HUES6 (cell line): ENCODE data around the gene ARRDC1.
A peak's percentile ranks its signal among the peaks of the same experiment; 100 is the strongest.

ENCODE experiments used
- H3K27ac ChIP-seq: 2 replicates; pipeline ENCODE4 v1.7.0; 2013; ENCODE audit warnings: low read depth, mild to moderate bottlenecking, low read length, inconsistent platforms
- H3K27me3 ChIP-seq: 2 replicates; pipeline ENCODE4 v1.6.1; 2013; ENCODE audit warnings: low read length; ENCODE audit not compliant: control insufficient read depth, insufficient read depth
- H3K36me3 ChIP-seq: 2 replicates; pipeline ENCODE4 v1.6.1; 2013; ENCODE audit warnings: low read length; ENCODE audit not compliant: control insufficient read depth, insufficient read depth
- H3K4me1 ChIP-seq: 2 replicates; pipeline ENCODE4 v1.6.1; 2013; ENCODE audit warnings: low read length; ENCODE audit not compliant: control insufficient read depth, insufficient read depth
- H3K4me3 ChIP-seq: 2 replicates; pipeline ENCODE4 v1.5.1; 2013; ENCODE audit warnings: low read depth, low read length
- H3K9ac ChIP-seq: one replicate; pipeline ENCODE4 v1.6.1; 2013; ENCODE audit warnings: mild to moderate bottlenecking, low read length
- H3K9me3 ChIP-seq: 2 replicates; pipeline ENCODE4 v1.6.1; 2013; ENCODE audit warnings: low read depth, low read length; ENCODE audit not compliant: control insufficient read depth, insufficient read depth

The ARRDC1 gene

DNA sequence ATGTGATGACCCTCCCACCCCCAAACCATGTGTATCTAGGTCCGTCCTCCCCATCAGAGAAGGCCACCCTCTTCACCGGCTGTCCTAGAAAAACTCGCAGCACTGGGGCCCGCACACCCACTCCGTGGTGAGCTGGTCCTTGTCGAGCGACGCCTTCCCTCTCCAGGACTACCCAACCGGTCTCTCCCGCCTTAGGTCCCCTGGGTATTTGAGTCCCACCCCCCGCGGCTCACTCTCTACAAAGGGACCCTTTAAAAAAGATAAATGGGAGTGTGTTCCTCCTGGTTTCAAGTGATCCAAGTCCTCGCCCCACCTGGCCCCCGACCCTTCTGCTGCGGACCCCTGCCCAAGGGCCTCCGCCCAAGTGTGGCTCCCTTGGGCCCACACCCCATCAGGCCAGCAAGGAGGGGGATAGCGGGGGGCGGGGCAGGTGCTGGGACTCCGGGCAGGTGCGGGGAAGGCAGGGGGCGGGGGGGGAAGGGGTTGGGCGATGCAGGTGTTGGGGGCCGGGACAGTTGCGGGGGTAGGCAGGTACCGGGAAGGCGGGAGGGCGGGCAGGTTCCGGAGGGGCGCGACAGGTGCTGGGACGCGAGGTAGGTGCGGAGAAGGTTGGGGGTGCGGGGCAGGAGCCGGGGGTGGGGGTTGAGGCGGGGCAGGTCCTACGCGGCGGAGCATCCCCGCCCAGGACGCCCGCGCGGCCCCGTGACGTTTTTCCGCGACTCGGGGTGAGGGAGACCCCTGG, 970 bp upstream of the ARRDC1 start:
- Histone ChIP-seq H3K27ac (no peak overlapping the region), H3K4me3 (peak overlapping the region; percentile 50), H3K9ac (no peak overlapping the region), H3K9me3 (no peaks in the 10 kb centered on the region), H3K36me3 (no peaks in the 10 kb centered on the region), H3K27me3 (peaks cover 33% of the 10 kb centered on the region), H3K4me1 (peaks cover 25% of the 10 kb centered on the region)

DNA sequence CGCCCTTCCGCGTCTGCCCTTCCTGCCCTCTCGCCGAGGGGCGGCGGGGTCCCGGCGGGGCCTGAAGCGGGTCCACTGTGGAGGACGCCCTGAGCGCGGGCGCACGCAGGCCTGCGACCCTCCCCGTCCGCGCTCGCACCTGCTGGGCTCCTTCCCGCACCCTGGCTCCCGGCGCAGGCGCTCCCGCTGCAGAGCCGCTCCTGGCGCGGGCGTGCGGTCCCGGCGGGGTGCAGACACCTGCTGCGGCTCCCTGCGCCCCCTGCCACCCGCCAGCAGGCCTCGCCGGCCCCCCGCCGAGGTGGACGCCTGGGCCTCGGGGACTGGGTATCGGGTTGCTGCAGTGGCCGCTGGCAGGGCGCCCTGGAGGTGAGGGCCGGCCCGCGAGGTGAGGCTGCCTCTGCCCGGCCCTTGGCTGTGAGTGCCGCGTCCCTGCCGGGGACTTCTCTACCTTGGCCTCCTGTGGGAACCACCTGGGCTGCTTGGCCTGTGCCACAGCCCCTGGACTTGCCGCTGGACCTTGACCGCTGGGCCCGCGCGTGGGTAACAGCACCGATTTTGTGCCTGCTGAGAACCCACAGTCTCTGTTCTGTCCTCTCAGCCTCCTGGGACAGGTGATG, 627 bp downstream of the ARRDC1 start:
- peaks cover 27% of the 10 kb centered on the region for H3K4me1 ChIP-seq
- H3K4me3 ChIP-seq, result peak overlapping the region; percentile 88
- no peaks in the 10 kb centered on the region for H3K36me3 ChIP-seq
- no peak overlapping the region for H3K27ac ChIP-seq
- H3K27me3 ChIP-seq, result peaks cover 33% of the 10 kb centered on the region
- no peaks in the 10 kb centered on the region for H3K9me3 ChIP-seq
- peak overlapping the region; percentile 81 for H3K9ac ChIP-seq

DNA sequence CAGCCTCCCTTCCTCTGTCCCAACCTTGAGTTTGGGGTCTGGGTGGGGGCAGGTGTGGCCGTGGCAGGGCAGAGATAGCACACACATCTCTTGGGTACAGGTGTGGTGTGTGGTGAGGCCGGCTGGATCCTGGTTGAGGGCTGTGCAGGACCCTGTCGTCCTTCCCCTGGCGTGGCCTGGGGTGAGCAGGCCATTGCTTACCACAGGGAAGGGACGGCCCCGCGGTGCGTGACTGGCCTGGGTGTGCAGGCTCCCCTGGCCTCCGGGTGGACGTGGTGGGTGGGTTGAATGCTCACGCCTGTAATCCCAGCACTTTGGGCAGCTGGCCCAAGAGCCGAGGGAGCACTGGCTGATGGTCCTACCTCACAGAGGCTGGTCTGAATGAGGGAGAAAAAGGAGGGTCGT, 1.2 kb downstream of the ARRDC1 start:
- peak overlapping the region; percentile 81 for H3K9ac ChIP-seq
- H3K4me3 ChIP-seq, result peak overlapping the region; percentile 88
- peaks cover 33% of the 10 kb centered on the region for H3K4me1 ChIP-seq
- H3K27me3 ChIP-seq, result peaks cover 33% of the 10 kb centered on the region
- H3K27ac ChIP-seq, result no peak overlapping the region
- no peaks in the 10 kb centered on the region for H3K36me3 ChIP-seq
- H3K9me3 ChIP-seq, result no peaks in the 10 kb centered on the region

DNA sequence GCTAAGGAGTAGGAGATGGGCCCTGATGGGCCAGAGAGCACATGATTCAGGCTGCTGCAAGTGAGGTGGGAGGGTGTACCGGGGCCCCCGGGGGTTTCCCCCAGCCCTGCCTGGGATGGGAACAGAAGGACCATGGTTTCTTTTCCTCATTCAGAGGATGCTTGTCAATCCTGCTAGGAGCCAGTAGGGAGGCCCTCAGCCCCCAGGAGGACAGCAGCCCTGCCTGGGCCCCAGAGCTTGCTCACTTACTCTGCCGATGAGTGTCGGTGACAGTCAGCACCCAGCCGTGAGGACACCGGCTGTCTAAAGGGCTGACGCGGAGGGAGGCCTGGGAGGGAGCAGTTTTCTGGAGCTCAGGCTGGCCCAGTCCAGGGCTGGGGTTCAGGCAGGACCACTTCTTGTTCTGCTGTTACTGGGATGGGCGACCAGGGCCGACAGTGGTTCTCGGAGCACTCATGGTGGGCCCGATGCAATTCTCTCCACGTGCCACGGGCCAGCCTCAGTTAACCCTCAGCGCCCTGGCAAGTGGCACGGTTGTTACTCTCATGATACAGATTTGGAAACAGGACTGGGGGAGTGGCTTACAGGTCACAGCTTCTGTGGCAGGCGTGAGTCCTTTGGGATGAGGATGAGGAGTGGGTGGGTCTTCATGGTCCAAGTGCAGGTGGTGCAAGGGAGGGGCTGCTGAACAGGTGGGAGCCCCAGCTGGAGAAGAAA, 1.8 kb downstream of the ARRDC1 start:
- Histone ChIP-seq H3K9me3 (no peaks in the 10 kb centered on the region), H3K9ac (no peak overlapping the region), H3K36me3 (no peaks in the 10 kb centered on the region), H3K4me3 (peak overlapping the region; percentile 88; the same call in 1 of the 2 replicates), H3K27me3 (peaks cover 33% of the 10 kb centered on the region), H3K27ac (no peak overlapping the region), H3K4me1 (peaks cover 39% of the 10 kb centered on the region)

DNA sequence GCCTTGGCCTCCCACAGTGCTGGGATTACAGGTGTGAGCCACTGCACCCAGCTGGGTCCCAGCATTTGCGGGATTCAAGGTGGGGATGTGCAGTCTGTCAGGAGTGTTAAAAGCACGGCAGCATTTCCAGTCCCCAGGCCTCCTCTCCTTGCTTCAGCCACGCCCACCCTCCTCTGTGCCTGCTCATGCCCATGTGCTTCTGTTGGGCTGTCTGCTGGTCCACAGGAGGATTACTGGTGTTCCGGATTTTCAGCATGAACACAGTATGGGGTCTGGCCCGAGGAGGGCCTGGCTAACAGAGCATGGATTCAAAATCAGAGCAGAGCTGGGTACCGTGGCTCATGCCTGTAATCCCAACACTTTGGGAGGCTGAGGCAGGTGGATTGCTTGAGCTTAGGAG, 5.5 kb downstream of the ARRDC1 start:
- Histone ChIP-seq H3K4me3 (no peak overlapping the region), H3K4me1 (peaks cover 34% of the 10 kb centered on the region), H3K27ac (no peak overlapping the region), H3K9me3 (no peaks in the 10 kb centered on the region), H3K9ac (no peak overlapping the region), H3K36me3 (peaks cover 26% of the 10 kb centered on the region), H3K27me3 (peaks cover 15% of the 10 kb centered on the region; the same call in 1 of the 2 replicates)

DNA sequence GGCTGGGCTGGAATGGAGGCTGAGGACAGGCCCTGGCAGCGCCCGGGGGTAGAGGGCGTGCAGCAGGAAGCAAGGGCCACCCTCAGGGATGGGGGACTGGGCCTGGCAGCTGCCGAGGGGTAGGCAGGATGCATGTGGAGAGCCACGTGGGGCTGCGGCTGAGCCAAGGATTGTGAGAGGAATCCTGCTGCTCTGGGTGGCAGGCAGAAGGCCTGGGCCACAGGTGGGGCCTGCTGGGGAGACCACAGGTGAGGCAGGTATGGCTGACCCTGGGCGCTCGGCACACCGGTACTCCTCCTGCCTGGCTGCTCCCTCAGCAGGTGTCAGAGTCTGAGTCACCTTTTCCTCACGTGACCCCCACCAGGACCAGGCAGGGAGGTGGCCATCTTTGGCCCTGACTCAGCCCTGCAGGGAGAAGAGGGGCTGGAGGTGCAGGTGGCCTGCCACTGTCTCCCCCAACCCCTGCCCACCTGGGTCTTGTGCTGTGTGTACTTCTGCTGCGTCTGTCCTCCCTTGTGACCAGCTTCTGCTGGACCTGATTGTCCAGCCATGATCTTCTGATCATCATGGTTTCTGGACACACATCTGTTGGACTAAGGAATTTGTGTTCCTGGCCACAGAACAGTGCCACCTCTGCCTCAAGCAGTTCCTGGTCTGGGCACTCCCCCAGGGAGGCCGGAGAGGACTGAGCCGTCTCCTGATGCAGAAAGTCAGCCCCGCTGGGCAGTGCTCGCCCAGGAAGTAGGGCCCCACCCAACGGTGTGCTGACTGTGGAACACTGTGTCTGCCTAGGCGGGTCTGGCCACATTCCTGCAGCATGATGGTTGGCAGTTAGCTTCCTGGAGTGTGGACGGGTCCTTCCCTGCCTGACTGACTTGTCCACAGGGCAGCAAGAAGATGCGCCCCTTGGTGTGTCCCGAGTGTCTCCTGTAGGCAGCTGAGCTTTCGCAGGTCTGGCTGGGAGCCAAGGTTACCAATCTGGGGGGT, 6.4 kb downstream of the ARRDC1 start:
- H3K4me3 ChIP-seq, result no peak overlapping the region
- peaks cover 27% of the 10 kb centered on the region for H3K4me1 ChIP-seq
- H3K36me3 ChIP-seq, result peaks cover 33% of the 10 kb centered on the region

DNA sequence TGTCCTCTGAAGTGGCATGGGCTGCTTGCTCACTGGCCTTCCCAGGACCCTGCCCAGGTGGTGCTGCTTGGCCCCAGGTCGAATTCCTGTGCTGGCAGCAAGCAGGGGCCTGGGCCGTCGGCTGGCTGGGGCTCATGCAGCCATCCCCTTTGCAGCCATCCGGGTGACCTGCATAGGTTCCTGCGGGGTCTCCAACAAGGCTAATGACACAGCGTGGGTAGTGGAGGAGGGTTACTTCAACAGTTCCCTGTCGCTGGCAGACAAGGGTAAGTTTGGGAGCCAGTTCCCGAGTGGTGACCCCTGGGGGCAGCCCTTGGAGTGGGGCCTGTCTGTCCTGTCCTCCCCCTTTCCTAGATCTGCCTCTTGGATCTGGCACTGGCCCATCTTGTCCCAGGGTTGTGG, 7.3 kb downstream of the ARRDC1 start:
- no peaks in the 10 kb centered on the region for H3K9me3 ChIP-seq
- H3K4me1 ChIP-seq, result peaks cover 23% of the 10 kb centered on the region
- H3K27me3 ChIP-seq, result no peaks in the 10 kb centered on the region
- H3K4me3 ChIP-seq, result no peak overlapping the region
- H3K36me3 ChIP-seq, result peaks cover 40% of the 10 kb centered on the region
- H3K27ac ChIP-seq, result no peak overlapping the region; the same call in 1 of the 2 replicates
- H3K9ac ChIP-seq, result no peak overlapping the region

More for the DNA sequence above, 6.4 kb downstream of the ARRDC1 start:
- Histone ChIP-seq H3K27me3 (peaks cover 5% of the 10 kb centered on the region; the same call in 1 of the 2 replicates), H3K9me3 (no peaks in the 10 kb centered on the region), H3K9ac (peak overlapping the region; percentile 57), H3K27ac (peak overlapping the region; percentile 66; the same call in 1 of the 2 replicates)

DNA sequence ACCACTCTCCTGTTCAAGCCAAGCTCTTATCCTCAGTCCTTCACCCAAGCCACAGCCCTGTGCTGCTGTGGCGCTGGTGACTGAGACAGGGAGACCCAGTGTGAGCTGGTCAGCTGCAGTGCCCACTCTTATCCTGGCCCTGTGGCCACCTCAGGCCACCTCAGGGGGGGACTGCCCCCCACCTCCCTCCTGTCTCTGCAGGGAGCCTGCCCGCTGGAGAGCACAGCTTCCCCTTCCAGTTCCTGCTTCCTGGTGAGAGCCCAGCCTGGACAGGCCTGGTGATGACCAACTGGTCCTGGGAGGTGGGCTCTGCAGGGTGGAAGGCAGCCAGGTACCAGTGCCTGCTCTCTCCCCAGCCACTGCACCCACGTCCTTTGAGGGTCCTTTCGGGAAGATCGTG, 7.8 kb downstream of the ARRDC1 start:
- no peak overlapping the region for H3K9ac ChIP-seq
- H3K36me3 ChIP-seq, result peaks cover 40% of the 10 kb centered on the region
- peaks cover 25% of the 10 kb centered on the region for H3K4me1 ChIP-seq
- H3K4me3 ChIP-seq, result no peak overlapping the region
- H3K27me3 ChIP-seq, result no peaks in the 10 kb centered on the region
- H3K9me3 ChIP-seq, result no peaks in the 10 kb centered on the region
- no peak overlapping the region for H3K27ac ChIP-seq

DNA sequence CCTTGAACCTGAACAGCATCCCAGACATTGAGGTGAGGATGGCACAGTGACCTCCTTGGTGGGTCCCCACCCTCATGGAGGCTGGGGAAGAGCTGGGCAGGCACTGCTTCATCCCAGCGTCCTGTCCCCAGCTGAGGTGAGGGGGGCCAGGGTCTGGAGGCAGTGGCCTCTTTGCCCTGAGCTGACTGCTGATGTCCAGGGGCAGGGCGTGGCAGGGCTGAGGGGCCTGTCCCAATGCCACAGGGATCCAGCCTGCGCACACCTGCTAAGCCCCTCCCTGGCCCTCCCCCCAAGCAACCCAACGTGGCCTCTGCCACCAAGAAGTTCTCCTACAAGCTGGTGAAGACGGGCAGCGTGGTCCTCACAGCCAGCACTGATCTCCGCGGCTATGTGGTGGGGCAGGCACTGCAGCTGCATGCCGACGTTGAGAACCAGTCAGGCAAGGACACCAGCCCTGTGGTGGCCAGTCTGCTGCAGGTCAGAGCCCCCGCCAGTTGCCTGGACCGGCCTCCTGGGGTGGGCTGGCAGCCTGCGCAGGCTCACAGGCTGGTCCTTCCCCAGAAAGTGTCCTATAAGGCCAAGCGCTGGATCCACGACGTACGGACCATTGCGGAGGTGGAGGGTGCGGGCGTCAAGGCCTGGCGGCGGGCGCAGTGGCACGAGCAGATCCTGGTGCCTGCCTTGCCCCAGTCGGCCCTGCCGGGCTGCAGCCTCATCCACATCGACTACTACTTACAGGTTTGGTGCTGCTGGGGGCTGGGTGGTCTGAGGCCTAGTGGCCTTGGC, 8.4 kb downstream of the ARRDC1 start:
- H3K36me3 ChIP-seq, result peaks cover 40% of the 10 kb centered on the region
- H3K27me3 ChIP-seq, result no peaks in the 10 kb centered on the region
- no peak overlapping the region for H3K9ac ChIP-seq
- no peaks in the 10 kb centered on the region for H3K9me3 ChIP-seq
- H3K27ac ChIP-seq, result no peak overlapping the region
- no peak overlapping the region for H3K4me3 ChIP-seq
- H3K4me1 ChIP-seq, result peaks cover 25% of the 10 kb centered on the region
